HEK293 (cell line): ENCODE results near the gene NPAS2.

ENCODE experiments used
- CTCF ChIP-seq: fragments of 450-650 bp; formaldehyde crosslinking; IDR thresholded peaks from 2 replicates; pipeline ENCODE4 v1.5.1; 2016; ENCODE audit warnings: missing biosample characterization, missing genetic modification characterization
- TSHZ1 ChIP-seq: fragments of 450-650 bp; formaldehyde crosslinking; IDR thresholded peaks from 2 replicates; pipeline ENCODE4 v1.5.1; 2016; ENCODE audit warnings: missing biosample characterization, missing genetic modification characterization, borderline replicate concordance

- TF ChIP-seq CTCF (tag by site-specific recombination): no peak
- no peak for TF ChIP-seq TSHZ1
Measured at GRCh38 chr2:100771125-100771524, 48.8 kb upstream of the NPAS2 start.
